ENCODE measurements around the gene MAP3K4.

MAP3K4 gene

DNA sequence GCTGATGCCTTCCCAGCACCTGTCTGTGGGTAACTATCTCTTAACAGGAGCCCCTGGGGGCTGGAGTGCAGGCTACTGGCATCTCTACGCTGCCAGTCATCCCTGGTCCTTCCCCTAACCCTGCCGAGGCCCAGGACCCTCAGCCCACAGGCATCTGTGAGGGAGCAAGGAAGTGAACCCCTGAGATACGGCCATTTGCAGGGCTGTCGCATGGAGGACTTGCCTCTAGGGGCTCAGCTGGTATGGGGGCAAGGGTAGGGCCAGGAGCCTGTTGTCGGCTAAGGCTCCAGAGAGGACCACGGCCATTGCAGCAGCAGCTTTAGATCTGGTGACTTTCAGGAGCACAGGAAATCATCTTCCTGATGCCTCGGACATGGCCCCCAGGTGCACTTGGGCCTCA, 49.7 kb downstream of the MAP3K4 start:
- no peak for DNase-seq (ENCODE audit: low spot score)

DNA sequence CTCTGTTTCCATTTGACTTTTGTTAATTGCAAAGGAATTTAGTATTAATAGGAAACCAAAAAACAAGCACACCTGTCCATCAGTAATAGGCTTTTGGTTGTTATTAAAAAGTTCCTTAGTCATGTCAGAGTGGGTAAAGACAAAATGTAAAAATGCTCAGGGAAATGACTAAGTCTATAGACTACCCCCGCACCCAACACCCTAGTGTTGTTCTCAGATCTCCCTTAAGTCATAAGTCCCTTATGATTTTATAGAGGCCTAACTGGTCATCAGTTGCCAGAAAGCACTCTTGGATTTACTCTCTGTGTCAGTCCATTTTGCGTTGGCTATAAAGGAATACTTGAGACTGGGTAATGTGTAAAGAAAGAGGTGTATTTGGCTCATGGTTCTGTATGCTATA, 52.8 kb downstream of the MAP3K4 start:
- no peak for DNase-seq (ENCODE audit: low spot score)

DNA sequence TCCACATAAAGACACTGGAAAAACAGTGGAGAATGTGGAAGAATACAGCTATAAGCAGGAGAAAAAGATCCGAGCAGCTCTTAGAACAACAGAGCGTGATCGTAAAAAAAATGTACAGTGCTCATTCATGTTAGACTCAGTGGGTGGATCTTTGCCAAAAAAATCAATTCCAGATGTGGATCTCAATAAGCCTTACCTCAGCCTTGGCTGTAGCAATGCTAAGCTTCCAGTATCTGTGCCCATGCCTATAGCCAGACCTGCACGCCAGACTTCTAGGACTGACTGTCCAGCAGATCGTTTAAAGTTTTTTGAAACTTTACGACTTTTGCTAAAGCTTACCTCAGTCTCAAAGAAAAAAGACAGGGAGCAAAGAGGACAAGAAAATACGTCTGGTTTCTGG, 57.1 kb downstream of the MAP3K4 start:
- no peak for DNase-seq (ENCODE audit: low spot score)

DNA sequence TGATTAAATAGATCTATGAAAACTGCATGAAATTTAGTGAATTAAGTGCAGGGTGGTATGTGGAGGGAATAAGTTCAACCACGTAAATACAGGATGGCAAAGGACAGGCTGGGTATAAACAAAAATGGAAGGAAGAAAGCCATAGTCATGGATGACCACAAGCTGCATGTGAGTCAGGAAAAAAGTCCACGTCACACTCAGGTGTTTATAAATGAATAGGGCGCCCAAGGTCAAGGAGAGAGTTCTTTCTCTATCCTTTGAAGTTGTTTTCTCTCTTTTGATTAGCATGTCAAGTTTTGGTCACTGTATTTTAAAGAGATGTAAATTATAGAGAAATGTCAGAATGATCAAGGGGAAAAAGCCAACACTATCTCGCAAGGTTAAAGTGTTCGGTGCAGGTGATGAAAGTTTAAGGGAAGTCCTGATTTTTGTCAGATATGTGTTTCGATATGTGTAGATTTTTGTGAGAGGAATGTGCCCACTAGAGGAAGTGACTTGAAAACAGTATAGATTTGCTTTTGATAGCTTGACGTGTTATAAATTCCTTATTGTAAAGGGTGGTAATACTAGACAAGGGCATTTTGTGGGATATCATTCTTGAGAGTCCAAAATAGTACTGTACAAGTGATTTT, 58.7 kb downstream of the MAP3K4 start:
- no peak for DNase-seq (ENCODE audit: low spot score)

DNA sequence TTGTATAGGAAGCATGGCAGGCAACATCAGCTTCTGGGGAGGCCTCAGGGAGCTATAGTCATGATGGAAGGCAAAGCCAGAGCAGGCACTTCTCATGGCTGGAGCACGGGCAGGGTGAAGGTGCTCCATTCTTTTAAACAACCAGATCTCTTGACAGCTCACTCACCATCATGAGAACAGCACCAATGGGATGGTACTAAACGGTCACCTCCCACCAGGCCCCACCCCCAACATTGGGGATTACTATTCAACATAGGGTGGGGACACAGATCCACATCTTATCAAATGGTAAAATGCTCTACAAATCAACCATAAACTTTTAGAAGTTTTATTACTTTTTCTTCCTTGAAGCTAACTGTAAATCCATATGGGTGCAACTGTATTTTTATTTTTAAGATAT, 61.5 kb downstream of the MAP3K4 start:
- DNase-seq (ENCODE audit: low spot score): no peak

DNA sequence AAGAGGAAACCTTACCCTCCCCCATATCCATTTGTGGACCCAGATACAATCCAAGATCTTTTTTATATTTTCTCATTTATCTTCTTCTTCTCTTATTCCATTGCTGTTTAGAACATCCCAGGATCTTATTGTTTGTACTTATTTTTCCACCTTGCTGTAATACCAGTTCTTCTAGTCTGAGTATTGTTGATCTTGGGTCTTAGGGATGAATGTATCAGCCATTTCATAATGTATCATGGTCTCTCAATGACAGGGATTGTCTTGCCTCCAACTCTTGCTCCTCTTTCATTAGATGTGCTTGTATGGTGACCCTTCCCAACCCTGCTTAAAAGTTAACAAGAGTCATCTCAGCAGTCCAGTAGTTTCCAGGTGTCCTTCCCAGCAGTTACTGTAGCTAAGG, 63.3 kb downstream of the MAP3K4 start:
- no peak for DNase-seq (ENCODE audit: low spot score)

DNA sequence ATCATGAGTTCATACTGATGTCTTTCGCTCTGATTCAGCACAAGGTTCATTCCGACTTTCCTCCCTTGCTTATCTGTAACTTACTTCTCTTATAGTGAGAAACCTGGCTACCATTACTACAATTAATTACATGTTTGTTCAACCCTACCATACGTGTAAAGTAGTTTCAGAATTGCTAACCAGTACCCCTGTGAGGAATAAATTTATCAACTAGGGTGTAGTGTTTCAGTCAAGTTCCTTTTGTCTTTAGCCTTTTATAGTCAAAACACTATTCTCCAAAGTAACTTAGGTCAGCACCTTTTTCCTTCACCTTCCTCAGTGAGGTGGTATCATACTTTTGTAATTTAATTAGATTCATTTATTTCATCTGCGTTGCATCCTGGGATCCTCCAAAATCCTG, 64.9 kb downstream of the MAP3K4 start:
- no peak for DNase-seq (ENCODE audit: low spot score)

DNA sequence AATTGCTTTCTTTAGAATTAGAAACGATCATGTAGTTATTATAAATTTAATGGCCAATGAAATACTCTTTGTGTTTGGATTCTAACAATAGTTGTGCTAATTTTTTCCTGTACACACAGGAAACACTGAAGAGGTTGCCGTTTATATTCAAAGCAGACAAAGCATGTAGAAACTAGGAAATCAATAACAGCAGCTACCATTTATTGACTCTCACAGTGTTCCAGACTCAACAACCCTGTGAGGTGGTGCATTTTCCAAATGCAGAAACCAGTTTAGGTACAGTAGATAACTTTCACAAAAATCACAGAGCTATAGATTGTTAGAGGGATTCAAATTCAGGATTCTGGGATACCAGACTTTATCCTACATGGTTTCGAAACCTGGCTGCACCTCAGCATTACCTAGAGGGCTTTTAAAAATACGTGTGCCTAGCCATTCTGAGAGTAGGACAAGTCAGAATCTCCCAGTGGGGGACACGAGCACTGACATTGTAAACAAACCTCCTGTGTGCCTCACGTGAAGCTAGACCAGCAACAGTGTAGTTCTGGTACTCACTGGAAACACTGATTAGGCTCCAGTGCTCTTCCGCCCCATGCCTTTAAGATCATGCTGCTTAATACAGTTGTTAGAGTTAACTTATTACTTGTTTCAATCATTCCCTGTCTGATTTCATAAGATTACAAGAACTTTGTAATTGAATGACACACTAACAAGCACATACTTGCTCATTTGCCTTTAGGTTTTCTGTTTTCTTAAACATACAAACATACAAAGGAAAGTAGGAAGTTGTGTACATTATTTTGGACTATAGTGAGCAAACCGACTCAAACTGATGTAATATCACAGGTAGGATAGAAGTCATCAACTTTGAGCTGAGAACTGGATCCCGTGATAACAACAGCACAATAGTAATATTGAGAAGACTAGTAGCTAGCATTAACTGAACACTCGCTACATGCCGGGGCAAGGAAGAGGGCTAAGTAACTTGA, 65.8 kb downstream of the MAP3K4 start:
- no peak for DNase-seq (ENCODE audit: low spot score)

DNA sequence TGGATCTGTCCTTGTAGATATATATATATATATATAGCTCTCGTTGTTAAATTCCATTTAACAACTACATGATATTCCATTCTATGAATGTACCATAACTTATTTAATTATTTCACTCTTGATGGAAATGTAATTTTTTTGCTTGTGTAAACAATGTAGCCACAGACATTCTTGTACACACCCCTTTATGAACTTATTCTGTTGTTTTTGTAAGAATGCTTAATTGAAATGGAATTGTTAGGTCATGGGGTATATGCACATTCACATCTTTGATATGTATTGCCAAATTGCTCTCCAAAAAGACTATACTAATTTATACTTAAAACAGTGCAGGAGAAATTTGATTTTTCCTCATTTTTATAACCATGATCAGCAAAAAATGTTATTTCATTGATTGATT, 67.2 kb downstream of the MAP3K4 start:
- no peak for DNase-seq (ENCODE audit: low spot score)

DNA sequence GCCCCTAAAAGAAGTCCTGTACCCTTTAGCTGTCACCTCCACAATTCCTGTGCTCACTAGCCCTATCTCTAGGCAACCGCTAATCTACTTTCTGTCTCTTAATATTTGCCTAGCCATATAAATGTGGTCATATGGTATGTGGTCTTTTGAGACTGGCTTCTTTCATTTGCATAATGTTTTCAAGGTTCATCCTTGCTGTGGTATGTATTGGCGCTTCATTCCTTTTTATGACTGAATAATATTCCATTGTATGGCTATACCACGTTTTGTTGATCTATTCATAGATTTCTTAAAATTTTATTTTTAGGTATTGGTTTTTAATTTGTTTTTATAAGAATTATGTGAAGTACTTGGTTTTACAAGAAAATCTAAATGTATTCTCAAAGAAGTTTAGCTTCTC, 70.0 kb downstream of the MAP3K4 start:
- DNase-seq (ENCODE audit: low spot score): no peak

DNA sequence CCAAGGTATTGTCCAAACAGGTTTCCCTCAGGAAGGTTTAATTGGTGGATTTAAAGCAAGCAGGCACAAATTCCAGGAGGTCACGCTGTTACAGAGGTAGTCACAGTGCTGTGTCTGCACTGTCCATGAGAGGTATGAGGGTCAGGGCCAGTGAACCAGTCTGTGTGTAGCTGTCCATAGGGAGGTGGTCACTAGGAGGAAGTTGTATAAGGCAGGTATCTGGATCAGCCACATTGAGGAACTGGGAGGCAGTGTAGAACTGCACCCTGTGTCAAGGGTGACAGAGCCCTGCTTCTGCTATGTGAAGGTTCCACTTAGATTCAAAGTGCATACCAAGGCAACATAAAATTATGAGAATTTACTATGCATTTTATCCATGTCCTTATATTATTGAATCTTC, 73.3 kb downstream of the MAP3K4 start:
- DNase-seq (ENCODE audit: low spot score): no peak

DNA sequence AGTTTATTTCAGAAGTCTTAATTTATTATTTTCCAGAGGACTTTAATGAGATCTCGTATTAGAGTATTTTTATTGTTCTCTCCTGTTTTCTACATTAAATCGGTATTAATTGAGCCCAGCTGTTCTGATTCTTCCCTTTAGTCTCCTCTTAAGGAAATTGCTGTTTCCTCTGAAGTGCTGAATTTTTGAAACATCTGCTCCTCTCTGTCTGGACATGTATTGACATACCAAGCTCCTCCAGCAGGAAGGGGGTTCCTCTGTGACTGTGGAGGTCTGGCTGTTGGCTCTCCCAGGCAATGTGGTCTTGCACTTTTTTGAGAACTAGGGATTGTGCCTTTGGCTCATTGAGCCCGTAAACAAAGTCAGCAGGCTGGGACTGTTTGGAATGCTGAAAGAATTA, 74.9 kb downstream of the MAP3K4 start:
- DNase-seq (ENCODE audit: low spot score): no peak

DNA sequence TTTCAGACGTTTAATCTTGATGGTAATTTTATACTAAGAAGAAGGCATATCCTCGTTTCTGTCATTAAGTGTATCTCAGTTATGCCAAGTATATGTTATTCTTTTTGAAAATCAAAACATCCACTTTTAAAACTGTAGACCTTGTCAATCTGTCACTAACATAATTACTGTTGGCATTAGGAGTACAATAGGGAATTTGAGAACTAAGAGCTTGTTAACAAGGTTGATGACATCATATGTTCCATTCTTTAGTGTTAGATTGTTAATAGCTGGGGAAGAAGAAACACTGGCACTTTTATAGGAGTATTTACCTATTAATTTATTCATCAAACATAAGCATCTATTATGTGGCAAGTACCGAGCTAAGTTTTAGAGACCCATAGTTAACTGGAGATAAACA, 76.2 kb downstream of the MAP3K4 start:
- DNase-seq (ENCODE audit: low spot score): no peak

DNA sequence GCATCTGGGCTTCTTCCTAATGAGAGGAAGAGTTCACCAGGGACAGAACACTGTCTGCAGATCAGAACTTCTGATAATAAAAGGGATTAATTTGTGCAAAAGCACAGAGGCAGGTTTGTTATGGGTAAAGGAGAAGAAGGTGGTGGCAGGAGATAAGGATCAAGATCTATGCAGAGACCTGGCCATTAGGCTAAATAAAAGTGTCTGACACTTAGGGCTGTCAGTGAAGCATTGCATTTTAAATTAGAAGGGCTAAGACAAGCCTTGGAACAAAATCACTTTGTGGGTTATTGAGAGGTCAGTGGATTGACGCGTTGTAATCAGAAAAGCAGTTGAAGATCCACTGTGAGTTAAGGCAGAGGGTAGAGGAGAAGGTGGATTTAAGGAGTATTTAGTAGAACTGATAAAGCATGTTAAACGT, 76.8 kb downstream of the MAP3K4 start:
- DNase-seq (ENCODE audit: low spot score): no peak

DNA sequence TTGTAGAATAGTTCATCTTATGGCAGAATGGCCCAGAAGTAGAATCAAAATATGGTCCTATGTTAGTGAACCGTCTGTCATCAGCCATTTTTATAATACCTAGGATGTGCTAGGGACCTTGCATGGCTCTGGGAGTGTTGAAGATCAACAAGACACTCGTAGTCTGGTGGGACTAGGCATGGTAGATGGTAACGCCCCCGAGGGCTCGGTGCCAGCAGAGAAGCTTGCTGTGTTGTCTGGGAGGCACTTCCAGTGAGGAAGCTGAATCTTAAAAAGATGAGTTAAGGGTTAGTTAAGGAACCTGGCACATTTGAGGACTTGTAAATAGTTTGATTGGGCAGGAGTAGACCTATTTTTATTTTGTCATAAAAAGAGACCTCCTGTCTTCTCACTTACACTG, 82.4 kb downstream of the MAP3K4 start:
- no peak for DNase-seq (ENCODE audit: low spot score)

DNA sequence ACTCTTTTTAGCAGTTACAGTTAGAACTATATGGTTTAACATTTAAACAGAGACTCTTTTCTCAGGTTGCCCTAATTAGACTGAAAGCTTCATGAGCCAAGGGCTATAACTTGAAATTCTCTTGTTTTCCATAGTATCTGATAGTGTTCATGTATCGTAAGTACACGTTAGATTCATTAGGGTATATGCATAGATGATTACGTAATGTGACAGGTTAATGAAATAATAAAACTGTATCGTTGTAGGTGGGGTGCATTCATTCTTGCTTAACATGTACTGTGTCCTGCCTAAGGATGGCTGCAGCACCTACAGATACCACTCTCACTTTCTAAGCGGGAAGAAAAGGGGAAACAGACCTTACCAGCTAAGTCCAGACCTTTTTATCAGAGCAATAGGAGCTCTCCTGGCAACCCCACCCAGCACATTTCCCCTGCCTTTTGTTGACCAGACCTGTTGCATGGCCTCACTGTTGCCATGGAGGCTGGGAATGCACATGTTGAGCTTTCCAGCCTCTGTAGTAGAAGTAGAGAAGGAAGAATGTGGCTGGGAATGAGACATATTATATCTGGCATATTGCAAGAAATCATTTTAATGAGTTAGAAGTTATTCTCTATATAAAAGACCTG, 83.0 kb downstream of the MAP3K4 start:
- DNase-seq (ENCODE audit: low spot score): no peak

DNA sequence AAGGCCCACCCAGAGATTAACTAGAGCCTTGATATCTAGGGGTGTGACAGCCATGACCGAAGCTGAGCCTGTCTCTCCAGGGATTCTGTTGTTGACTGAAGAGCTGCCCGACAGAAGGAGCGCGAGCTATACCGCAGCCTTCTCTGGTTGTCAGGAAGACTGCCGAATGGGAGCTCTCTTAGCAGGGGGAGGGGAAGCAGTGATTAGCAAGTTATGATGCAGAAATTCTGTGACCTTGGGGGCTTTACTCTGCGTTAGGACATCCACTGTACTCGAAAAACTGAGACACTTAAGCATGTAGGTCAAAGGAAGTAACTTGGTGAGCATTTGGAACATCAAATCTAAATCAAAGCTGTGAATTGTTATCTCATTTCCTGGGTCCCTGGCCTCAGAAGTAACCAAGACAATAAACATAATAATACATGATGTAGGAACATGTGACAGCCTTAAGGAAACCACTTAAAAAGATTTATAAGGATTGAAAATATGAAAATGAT, 84.7 kb downstream of the MAP3K4 start:
- no peak for DNase-seq (ENCODE audit: low spot score)

DNA sequence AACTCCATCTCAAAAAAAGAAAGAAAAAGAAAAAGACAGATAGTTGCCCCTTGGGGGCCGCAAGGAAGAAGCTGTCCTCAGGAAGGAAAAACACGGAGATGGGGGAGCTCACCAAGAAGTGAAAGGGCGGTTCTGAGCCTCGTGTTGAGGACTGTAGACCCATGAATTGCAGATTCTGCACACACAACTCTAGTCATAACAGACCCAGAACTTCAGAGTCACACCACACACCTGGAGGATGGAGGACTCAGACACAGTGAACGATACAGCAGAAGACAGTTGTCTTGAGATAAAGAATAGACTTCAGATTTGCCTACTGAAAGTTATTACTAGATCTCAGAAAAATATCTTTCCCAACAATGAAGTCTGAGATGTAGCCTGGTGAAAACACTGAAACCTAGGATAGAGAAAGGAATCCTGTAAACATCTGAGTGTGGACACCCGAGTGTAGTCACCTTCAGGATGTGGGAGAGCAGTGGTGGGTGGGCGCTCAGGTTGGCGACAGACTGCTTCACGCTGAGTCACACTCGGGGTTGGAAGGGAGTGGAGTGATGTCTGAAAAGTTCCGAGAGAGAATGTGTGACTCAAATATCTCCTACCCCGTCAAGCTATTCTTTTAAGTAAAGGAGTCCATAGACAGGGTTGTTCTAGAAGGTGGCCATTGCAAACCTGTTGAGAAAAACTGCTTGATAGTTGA, 88.1 kb downstream of the MAP3K4 start:
- DNase-seq (ENCODE audit: low spot score): no peak

DNA sequence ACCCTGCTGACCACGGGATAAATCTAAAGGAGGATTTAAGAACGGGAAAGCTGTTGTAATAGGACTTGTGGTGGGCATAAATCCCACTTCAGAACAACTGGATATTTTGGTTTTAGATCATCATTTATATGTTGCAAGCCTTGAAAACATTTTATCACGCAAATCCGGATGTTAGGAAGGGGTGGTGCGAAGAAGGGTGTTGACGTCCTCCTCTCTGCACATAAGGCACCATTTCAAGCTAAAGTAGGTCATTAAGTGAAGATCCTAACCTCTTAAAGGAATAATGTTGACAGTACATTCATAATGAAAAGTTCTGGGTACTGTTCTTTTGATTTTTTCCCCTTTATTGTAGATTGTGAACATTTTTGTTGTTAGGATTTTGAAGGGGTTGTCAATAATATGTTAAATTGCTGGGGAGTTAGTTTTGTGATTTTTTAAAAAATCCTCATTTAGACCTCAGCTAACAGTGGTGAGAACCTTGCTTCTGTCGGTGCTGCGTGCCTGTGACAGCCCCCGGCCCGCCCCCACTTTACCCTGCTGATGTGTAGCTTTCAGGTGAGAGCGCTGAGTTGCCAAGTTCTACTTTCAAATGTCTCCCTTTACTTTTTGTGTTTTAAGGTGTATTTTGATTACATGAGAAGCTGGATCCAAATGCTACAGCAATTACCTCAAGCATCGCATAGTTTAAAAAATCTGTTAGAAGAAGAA, 88.8 kb downstream of the MAP3K4 start:
- no peak for DNase-seq (ENCODE audit: low spot score)

DNA sequence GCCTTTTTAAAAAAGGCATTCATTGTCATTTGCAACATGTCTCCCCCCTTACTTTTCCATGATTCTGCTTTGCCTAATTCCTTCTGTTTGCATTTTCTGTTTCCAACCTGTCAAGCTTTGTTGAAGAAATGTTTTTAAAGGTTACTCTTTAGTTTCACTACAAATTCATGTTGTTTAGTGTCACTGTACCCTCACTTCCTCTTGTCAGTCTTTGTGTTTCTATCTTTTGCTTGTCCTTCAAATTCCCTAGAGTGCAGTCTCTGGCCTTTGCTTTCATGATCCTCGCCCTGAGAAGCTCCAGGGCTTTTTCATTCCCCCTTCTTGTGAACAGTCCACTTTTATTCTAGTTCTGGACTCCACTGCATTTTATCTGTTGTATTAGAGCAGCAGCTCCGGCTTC, 90.6 kb downstream of the MAP3K4 start:
- DNase-seq (ENCODE audit: low spot score): no peak

DNA sequence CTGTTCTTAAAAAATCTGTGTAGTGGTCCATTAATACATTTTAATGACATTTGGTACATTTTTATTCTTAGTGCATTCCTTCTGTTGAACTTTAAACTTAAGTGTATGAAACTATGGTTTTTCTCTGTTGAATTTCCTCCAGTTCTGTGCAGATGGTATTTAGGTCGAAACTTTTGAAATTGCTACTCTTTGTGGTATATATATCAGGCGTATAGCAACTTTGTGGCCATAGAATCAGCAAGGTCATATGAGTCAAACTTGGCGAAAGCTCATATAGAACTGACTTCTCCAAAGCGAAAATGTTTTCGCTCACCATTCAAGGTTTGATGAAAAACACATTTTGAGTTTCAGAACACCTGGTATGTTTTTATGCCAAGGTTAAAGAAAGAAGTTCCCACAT, 93.7 kb downstream of the MAP3K4 start:
- DNase-seq (ENCODE audit: low spot score): no peak

Data from kidney capillary endothelial cell (primary cell).